Colonic mucosa (tissue), 4 donors: ENCODE measurements around the gene CDH24. TPM values are rescaled to one million over a fixed set of nuclear protein-coding genes. Genes with fewer than 3 reads are reported as not detected.

ENCODE experiments used
- DNase-seq: peaks from one replicate; pipeline ENCODE4 v3.0.0-alpha.2; 2020
- H3K27ac ChIP-seq: fragments of 200-600 bp; one replicate; pipeline ENCODE4 v1.8.0; 2021
- H3K27me3 ChIP-seq: fragments of 200-600 bp; one replicate; pipeline ENCODE4 v1.8.0; 2021
- H3K36me3 ChIP-seq: fragments of 200-600 bp; one replicate; pipeline ENCODE4 v1.8.0; 2021
- H3K4me1 ChIP-seq: fragments of 200-600 bp; one replicate; pipeline ENCODE4 v1.8.0; 2021; ENCODE audit warnings: mild to moderate bottlenecking
- H3K4me3 ChIP-seq: fragments of 200-600 bp; one replicate; pipeline ENCODE4 v1.8.0; 2021
- H3K9ac ChIP-seq, 2 donors: one replicate each; pipeline ENCODE4 v1.7.0; 2013; ENCODE audit warnings: control low read depth in 2 of 2, low read depth in 2 of 2, low read length in 2 of 2
- H3K9me3 ChIP-seq: fragments of 200-600 bp; one replicate; pipeline ENCODE4 v1.8.0; 2021
- intact Hi-C: fragments of 100-400 bp; cut with DNase I; formaldehyde crosslinking; loops from one replicate; pipeline ENCODE4 v1.14.1; 2022
- total RNA-seq, 2 donors: library from RNA; stranded (reverse); fragmentation: NEBNext Ultra II Directional in 1 of 2; extraction: Animal tissue kit (Norgen Biotek cat#: 25700) in 1 of 2; gene quantifications; one replicate each; pipeline ENCODE4 v1.2.1, GENCODE V29; 2021
- TF ChIP-seq, protein P1 (sequence below): fragments of 200-600 bp; IDR thresholded peaks from one replicate; pipeline ENCODE4 v1.8.0; 2022; ENCODE audit warnings: antibody characterized with exemption, mild to moderate bottlenecking
- donor health status: healthy.
- donor health status: DM: no; HTN: no; CAD: no.
- donor health status: DM: no; HTN: no; CAD: no.

Gene CDH24
- total RNA-seq, 2 donors from 2014 or later: 4.4 to 11.4 TPM

DNA sequence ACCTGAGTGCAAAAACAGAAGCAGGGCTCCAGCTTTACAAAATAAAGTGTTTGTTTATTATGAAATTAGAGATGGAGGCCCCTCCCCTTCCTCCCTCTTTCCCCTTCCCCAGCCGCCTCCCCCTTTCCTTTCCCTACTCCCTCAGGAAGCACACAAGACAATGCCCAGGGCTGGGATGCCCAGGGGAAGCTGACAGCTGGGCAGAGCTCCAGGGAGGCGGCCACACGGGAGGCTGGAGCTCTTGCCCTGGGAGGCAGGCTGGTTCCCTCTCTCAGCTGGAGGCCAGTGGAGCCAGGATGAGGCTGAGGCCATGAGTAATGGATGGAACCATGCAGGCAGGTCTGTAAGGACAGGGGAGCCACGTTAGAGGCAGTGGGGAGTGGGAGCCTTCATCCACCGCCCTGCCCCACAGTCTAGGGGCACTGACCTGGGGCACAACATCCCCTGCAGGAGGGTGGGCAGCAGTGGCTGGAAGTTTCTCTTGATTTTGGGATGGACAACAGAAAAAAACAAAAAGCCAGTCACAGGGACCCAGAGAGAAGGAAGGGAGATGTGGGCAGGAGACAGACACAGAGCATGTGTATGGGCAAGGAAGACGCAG, 10.2 kb downstream of the CDH24 start:
- Histone ChIP-seq H3K27me3 (no peaks in the 10 kb centered on the region), H3K9ac (no peak overlapping the region), H3K4me1 (no peaks in the 10 kb centered on the region), H3K4me3 (no peak overlapping the region), H3K27ac (no peak overlapping the region), H3K9me3 (no peaks in the 10 kb centered on the region), H3K36me3 (no peaks in the 10 kb centered on the region)
- intact Hi-C loops: no loop called here
- TF ChIP-seq, protein P1, sequence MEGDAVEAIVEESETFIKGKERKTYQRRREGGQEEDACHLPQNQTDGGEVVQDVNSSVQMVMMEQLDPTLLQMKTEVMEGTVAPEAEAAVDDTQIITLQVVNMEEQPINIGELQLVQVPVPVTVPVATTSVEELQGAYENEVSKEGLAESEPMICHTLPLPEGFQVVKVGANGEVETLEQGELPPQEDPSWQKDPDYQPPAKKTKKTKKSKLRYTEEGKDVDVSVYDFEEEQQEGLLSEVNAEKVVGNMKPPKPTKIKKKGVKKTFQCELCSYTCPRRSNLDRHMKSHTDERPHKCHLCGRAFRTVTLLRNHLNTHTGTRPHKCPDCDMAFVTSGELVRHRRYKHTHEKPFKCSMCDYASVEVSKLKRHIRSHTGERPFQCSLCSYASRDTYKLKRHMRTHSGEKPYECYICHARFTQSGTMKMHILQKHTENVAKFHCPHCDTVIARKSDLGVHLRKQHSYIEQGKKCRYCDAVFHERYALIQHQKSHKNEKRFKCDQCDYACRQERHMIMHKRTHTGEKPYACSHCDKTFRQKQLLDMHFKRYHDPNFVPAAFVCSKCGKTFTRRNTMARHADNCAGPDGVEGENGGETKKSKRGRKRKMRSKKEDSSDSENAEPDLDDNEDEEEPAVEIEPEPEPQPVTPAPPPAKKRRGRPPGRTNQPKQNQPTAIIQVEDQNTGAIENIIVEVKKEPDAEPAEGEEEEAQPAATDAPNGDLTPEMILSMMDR: no peak
- DNase-seq: no peak

DNA sequence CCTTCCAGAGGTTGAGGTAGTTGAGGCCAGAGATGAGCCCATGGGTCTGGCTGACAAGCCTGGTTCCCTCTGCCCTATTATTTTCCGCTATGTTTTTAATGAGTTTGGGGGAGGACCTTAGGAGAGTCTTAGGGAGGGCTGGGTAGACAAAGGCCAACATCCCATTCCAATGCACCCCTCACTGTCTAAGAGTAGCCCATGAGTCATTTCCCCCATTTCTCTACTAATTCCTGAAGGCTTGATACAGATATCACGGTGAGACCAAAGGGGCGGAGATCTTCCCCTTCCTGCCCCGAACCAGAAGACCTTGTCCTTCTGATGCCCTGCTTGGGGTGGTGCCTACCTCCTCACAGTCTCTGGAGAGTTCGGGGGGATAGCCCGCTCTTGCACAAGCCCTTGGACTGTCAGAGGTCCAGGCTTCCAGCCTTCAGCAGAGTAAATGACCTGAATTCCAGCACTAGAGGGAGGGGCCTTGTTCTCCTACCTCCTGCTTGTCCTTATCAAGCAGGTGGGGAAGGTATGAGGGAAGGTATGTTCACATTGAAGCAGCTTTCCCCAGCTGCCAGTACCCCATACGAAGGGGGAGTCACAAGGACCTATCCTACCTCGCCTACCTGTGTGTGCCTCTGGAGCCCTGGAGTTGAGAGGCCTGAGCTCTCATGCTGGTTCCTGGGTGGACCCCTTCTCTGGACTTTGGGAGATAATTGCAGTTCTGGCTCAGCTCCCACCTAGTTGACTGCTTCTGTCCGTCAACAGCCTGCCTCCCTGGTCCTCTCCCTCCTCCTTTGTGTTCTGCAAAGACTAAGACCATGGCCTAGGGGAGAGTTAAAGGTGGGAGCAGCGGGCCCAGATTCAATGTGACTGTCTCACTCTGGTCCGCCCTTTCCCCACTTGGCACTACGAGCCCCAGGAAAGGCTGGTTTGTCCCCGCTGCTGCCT, 11.6 kb downstream of the CDH24 start:
- no peaks in the 10 kb centered on the region for H3K9me3 ChIP-seq
- H3K27ac ChIP-seq: no peak overlapping the region
- H3K4me3 ChIP-seq: no peak overlapping the region
- no peak for DNase-seq
- TF ChIP-seq, protein P1: no peak
- no peaks in the 10 kb centered on the region for H3K27me3 ChIP-seq
- no peak overlapping the region for H3K9ac ChIP-seq
- no peaks in the 10 kb centered on the region for H3K4me1 ChIP-seq
- intact Hi-C loops: no loop called here
- no peaks in the 10 kb centered on the region for H3K36me3 ChIP-seq

DNA sequence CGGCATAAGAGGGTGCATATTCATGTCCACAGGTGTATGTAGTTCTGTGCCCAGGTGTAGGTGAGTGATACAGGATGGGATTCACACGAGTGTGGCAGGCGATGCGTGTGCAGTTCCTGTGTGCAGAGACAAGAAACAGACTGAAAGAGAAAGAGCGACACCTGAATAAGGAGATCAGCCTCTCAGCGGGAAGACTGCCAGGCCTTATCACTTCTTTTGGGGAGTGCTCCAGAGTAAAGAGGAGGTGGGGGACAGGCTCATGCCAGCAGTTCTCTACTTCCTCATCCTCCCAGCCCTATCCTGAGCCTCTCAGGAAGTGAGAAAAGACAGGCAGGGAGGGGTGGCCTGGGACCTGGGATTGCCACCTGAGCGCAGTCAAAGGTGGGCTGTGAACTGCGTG, 12.5 kb downstream of the CDH24 start:
- no peak for DNase-seq
- no peak overlapping the region for H3K4me3 ChIP-seq
- H3K36me3 ChIP-seq: no peaks in the 10 kb centered on the region
- H3K27me3 ChIP-seq: no peaks in the 10 kb centered on the region
- H3K9me3 ChIP-seq: no peaks in the 10 kb centered on the region
- intact Hi-C loops: no loop called here
- no peak overlapping the region for H3K27ac ChIP-seq
- H3K9ac ChIP-seq: no peak overlapping the region
- TF ChIP-seq, protein P1: no peak
- H3K4me1 ChIP-seq: no peaks in the 10 kb centered on the region

DNA sequence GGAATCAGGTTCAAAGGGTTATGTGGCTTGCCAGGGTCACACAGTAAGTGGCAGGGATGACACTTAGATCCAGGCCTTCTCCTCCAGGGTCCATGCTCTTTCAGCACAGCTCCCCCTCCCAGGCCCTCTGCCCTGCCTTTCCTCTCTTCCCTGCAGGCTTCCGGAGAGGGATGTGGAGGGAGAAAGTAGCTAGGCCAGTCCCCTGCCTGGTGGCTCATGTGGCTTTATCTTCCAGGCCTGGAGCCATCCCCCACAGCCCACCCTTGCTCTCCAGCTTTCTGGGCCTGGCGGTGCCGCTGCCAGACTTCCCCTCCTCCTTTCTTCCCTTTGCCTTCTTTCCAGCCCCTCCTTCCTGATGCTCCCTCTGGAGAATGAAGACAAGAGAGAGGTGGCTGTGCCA, 13.6 kb downstream of the CDH24 start:
- TF ChIP-seq, protein P1: no peak
- no peak overlapping the region for H3K27ac ChIP-seq
- no peak overlapping the region for H3K4me3 ChIP-seq
- intact Hi-C loops: no loop called here
- no peaks in the 10 kb centered on the region for H3K9me3 ChIP-seq
- H3K4me1 ChIP-seq: no peaks in the 10 kb centered on the region
- no peak overlapping the region for H3K9ac ChIP-seq
- no peaks in the 10 kb centered on the region for H3K36me3 ChIP-seq
- DNase-seq: no peak
- H3K27me3 ChIP-seq: no peaks in the 10 kb centered on the region

DNA sequence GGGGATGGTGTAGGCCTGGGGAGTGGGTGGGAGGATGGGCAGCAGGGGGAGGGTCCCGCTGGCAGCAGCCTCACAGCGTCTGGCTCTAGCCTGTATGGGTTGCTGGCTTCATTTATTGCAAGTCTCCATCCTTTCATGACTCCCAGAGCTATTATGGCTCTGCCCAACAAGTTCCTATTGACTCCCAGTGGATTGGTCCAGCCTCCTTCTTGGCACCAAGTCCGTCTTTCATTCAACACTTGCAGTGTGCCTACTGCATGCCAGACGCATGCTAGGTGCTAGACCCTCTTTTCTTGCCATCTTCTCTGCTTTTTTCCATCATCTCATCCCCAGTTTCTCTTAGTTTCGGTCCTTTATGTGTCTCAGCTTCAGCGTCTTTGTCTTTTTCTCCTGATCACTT, 14.2 kb downstream of the CDH24 start:
- Histone ChIP-seq H3K9ac (no peak overlapping the region), H3K4me3 (no peak overlapping the region)
- no peak for DNase-seq

More for the DNA sequence above, 14.2 kb downstream of the CDH24 start:
- Histone ChIP-seq H3K4me1 (no peaks in the 10 kb centered on the region), H3K36me3 (no peaks in the 10 kb centered on the region), H3K27ac (no peak overlapping the region), H3K27me3 (no peaks in the 10 kb centered on the region), H3K9me3 (no peaks in the 10 kb centered on the region)
- TF ChIP-seq, protein P1: no peak
- intact Hi-C loops: no loop called here
